ENCODE results near the gene CDKAL1.

The CDKAL1 gene

DNA sequence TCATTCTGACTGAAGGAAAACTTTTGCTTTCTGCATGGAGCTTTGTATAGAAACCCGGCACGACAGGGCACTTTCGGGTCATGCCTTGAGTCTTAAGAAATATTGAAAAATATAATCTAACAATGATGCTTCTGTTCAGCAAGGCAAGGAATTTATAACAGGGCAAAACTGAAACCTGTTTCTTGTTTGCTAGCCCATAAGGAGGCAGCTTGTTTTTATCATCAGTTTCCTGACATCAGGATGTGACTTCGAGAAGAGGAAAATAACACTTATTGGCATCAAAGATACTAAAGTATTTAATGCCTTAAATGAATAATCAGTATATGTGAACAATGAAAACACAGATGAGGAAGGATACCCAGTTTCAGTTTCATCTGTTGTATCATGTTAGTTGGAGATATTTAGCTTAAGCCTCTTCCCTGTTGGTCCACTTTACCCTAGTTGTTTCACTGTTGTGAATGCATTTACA lies 146.5 kb downstream of the CDKAL1 start:
- DNase-seq (ENCODE audit: low read depth) = peak; percentile 20

- DNase-seq (ENCODE audit: low read depth) = no peak
Observed at GRCh38 chr6:20681243-20681684, 147.0 kb downstream of the CDKAL1 start.

GRCh38 chr6:20684474-20684873 lies 150.2 kb downstream of the CDKAL1 start:
- no peak for DNase-seq (ENCODE audit: low read depth)

DNA sequence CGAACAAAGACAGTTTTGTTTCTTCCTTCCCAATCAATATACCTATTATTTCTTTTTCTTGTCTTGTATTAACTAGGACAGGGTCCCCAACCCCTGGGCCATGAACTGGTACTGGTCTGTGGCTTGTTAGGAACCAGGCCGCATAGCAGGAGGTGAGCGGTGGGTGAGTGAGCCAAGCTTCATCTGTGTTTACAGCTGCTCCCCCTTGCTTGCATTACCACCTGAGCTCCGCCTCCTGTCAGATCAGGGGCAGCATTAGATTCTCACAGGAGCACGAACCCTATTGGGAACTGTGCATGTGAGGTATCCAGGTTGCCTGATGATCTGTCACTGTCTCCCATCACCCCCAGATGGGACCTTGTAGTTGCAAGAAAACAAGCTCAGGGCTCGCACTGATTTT lies 151.9 kb downstream of the CDKAL1 start:
- DNase-seq (ENCODE audit: low read depth) = no peak

DNA sequence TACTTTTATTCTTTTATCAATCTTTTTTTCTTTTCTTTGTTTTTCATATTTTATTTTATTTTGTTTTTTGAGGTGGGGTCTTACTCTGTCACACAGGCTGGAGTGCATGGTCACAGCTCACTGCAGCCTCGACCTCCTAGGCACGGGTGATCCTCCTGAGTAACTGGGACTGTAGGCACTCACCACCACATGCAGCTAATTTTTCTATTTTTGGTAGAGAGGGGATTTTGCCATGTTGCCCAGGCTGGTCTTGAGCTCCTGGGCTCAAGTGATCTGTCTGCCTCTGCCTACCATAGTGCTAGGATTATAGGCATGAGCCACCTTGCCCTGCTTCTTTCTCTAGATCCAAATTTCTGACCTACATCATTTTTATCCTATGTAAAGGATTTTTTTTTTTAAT lies 153.2 kb downstream of the CDKAL1 start:
- no peak for DNase-seq (ENCODE audit: low read depth)

DNA sequence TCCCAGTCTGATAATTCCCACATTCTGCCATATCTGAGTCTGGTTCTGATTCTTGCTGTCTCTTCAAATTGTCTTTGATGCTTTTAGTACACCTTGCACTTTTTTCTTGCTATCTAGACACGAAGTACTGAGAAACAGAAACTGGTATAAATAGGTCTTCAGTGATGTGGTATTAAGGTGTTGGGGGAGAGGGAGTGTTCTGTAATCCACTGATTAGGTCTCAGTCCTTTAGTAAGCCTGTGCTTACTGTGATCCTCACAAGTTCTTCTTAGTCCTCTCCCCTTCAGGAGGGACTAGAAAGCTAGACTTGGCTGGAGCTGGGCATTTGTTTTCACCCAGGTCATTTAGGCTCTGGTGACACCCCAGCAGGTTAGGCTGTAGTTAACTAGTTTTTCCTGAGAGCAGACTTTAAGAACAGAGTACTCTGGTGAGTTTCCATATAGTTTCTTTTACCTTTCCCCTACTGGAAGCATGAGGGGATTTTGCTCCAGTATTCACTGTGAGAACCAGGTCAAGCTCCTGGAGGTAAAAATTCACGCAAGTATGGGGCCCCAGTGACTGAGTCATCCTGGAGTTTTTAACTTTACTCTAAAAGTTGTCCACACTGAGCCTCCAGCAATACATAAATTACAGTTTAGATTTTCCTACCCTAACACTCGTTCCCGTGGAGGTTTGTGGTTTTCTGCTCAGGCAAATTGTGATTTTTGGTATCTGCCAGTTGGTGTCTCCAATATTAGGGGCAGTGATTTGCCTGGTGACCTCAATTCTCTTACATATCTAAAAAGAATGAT lies 154.6 kb downstream of the CDKAL1 start:
- DNase-seq (ENCODE audit: low read depth) = peak; percentile 21

GRCh38 chr6:20691185-20691584 lies 156.9 kb downstream of the CDKAL1 start:
- no peak for DNase-seq (ENCODE audit: low read depth)

GRCh38 chr6:20692023-20692422 lies 157.8 kb downstream of the CDKAL1 start:
- DNase-seq (ENCODE audit: low read depth) = peak; percentile 21

- peak; percentile 59 for DNase-seq (ENCODE audit: low read depth)
Observed at GRCh38 chr6:20693466-20694063, 159.3 kb downstream of the CDKAL1 start.

- peak; percentile 91 for DNase-seq (ENCODE audit: low read depth)
Observed at GRCh38 chr6:20696676-20697075, 162.4 kb downstream of the CDKAL1 start.

DNA sequence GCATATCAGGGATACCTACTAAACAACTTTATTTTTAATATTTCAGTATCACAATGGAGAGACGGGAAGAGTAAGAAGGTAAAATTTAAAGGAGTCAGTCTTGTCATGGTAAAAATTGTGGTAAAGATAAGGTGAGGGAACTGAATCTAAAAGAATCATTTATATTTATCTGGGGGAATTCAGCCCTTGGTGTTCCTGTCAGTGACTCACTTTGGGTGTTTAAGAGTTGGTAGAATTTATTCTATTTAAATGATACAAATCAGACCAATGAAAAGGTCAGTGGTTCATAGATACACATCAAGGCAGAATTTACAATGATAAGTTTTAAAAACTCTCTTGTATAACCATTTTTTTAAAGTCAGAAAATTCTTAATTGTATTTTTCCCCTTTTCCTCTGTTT lies 164.4 kb downstream of the CDKAL1 start:
- no peak for DNase-seq (ENCODE audit: low read depth)

- no peak for DNase-seq (ENCODE audit: low read depth)
Observed at GRCh38 chr6:20699402-20699801, 165.1 kb downstream of the CDKAL1 start.

DNA sequence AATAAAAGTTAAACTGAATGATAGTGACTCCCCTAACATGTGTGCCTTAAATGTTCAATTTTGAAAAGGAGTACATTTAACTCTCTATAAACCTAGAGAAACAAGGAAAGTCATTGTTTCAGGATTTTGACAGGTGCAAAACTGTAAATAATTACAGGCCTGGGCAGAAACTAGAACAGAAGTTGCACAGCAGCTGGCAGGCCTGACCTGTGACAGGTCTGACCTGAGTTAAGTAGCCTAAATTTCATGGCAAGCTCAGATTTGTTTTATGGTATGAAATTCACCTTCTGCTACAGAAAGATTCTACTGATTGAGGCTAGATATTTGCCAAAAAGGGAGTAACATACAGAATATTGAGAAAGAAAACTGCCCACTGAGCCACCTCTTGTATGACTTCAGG lies 166.1 kb downstream of the CDKAL1 start:
- DNase-seq (ENCODE audit: low read depth) = no peak

- no peak for DNase-seq (ENCODE audit: low read depth)
Observed at GRCh38 chr6:20702366-20702765, 168.1 kb downstream of the CDKAL1 start.

GRCh38 chr6:20703049-20703448 lies 168.8 kb downstream of the CDKAL1 start:
- DNase-seq (ENCODE audit: low read depth) = no peak

- no peak for DNase-seq (ENCODE audit: low read depth)
Observed at GRCh38 chr6:20704325-20705025, 170.2 kb downstream of the CDKAL1 start.

DNA sequence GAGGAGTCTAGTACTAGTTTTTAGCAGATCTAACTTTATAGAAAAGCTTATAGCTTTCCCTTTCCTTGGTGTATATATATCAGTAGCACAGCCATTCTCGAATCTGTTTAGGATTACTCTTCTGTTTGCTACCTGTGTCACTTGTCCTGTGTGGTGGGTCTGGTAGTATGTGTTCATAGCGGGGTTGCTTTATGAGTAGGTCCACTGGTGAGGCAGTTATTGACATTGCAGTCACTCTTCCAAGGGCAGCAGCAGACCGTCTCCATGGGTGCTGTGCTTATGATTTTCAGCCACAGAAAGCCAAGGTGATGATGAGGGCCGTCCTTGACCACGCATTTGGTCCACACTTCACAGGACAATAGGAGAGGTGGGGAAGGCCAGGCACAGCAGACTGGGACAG lies 171.5 kb downstream of the CDKAL1 start:
- no peak for DNase-seq (ENCODE audit: low read depth)

DNA sequence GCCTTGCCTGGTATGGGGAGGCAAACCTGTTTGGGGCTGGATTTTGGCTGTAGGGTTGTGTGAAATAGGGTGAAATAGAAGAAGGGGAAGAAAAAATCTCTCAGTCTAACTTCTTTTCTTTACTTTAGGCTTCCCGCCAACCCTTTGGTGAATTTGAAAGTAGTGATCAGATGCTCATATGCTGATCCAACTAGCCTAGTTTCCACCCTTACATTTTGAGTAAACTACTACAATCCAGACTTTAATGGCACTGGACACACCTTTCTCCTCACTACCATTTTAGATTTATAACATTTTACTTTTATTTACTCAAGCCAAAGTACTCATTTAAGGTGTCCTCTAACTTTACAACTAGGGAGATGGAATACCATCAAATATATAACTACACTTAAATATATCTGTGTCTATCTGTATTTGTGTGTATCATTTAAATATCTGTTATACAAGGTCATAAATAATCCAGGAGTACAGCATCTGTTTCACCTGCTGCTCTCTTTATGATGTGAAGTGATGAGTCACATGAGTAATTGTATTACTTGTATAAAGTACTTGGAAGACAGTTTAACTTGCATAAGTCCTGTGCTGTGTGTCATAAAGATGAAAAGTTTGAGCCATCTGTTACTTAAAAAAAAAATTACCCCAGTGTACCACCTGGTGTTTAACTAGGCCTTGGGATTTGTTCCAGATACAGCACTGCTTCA lies 172.1 kb downstream of the CDKAL1 start:
- no peak for DNase-seq (ENCODE audit: low read depth)

DNA sequence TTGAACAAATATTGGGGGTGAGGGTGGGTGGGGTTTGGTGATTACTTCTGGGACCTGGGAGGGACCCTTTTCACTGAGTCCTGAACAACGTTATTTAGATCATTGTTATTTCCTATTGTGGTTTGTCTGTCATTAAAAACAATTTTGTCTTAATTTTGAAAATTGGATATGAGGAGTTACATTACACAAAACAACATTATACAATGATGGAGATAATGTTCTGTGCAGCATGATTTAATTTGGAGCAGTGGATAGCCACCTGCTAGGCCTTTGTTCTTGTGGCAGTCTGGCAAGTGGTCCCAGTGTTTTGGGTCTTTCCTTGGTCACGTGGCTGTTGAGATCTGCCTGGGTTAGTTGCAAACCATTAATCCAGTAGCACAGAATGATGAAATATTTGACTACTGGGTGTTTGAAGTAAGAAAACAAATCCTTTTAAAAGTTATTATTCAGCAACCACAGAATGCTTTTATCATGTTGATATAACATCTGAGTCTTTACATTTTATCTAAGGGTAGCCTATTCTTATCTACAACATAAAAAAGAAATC lies 172.8 kb downstream of the CDKAL1 start:
- no peak for DNase-seq (ENCODE audit: low read depth)

- DNase-seq (ENCODE audit: low read depth) = no peak
Observed at GRCh38 chr6:20707870-20708269, 173.6 kb downstream of the CDKAL1 start.

DNA sequence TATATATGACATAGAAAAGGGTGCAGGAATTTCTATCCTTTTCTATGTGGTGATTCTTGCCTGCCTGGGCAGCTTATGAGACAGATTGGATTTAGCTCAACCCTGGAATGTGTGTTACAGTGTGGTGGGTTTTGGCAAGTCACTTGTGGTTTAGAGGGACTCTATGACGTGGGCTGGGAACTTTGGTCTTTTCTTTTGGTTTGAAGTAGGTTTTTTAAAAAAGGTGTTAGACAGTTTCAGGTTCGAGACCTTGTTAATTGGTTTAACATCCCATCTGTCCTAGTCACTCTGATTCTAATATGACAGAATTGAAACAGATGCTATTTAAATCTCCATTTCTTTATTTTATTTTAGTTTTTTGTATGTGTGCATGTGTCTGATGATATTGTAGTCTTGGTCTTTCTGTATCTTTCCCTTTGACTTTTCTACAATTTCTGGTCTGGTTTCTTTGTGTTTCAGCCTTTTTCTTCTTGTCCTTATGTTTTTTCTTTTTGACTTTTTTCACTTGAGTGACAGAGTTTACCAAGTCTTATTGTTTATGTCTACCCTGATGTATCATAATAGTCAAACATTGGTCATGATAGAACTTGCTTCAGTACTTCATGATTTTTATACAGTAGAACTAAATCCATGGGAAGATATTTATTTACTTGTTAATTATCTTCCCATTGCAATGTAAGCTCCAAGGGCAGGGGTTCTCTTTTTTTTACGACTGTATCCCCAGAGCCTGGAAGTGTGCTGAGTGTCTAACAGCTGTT lies 174.3 kb downstream of the CDKAL1 start:
- DNase-seq (ENCODE audit: low read depth) = no peak
